Measurements from ENCODE around the gene PDIA2.

- TF ChIP-seq EZH2 (IDR thresholded peaks at IDR 0.05; ENCODE audit: borderline replicate concordance, low read depth, low read length, poor library complexity, severe bottlenecking) = no peak
- TF ChIP-seq, protein P1, sequence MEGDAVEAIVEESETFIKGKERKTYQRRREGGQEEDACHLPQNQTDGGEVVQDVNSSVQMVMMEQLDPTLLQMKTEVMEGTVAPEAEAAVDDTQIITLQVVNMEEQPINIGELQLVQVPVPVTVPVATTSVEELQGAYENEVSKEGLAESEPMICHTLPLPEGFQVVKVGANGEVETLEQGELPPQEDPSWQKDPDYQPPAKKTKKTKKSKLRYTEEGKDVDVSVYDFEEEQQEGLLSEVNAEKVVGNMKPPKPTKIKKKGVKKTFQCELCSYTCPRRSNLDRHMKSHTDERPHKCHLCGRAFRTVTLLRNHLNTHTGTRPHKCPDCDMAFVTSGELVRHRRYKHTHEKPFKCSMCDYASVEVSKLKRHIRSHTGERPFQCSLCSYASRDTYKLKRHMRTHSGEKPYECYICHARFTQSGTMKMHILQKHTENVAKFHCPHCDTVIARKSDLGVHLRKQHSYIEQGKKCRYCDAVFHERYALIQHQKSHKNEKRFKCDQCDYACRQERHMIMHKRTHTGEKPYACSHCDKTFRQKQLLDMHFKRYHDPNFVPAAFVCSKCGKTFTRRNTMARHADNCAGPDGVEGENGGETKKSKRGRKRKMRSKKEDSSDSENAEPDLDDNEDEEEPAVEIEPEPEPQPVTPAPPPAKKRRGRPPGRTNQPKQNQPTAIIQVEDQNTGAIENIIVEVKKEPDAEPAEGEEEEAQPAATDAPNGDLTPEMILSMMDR (conservative IDR thresholded peaks at IDR 0.05; ENCODE audit: low read depth, low read length) = no peak
Observed at GRCh38 chr16:320206-320605, 37.2 kb downstream of the PDIA2 start.

Measured in A673 (cell line).